ENCODE measurements around the gene NFATC1. TPM values are rescaled to one million over a fixed set of nuclear protein-coding genes. Genes with fewer than 3 reads are reported as not detected.

Gene NFATC1
- total RNA-seq, 1 donor from 2014 or later = 5.6 TPM

DNA sequence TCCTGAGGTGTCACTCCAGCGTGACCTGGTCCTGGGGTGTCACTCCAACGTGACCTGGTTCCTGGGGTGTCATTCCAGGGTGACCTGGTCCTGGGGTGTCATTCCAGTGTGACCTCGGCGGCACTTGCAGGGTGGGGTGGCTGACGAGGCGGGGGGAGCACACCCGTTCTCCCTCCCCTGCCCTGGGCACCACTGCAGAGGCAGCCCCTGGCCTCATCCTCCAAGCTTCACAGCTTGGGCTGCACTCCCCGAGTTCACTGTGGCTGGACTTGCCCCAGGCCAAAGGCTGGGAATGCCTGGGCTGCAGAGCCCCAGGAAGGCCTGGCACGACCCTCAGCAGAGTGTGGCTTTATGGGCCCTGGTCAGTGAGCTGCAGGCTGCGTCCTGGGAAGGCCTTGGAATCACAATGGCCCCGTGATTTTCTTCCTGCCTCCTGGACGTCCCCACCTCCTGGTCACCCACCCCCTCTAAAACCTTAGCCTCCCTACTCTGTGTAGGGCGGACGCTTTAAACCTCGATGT is 88.3 kb downstream of the NFATC1 start:
- no peak overlapping the region for H3K4me3 Mint-ChIP-seq (ENCODE audit: low read depth)
- H3K27me3 Mint-ChIP-seq = peaks cover 2% of the 10 kb centered on the region
- no peak for DNase-seq (ENCODE audit: low spot score, unreplicated experiment)
- H3K4me1 Mint-ChIP-seq (ENCODE audit: low read depth) = no peaks in the 10 kb centered on the region
- no peaks in the 10 kb centered on the region for H3K36me3 Mint-ChIP-seq (ENCODE audit: insufficient read depth)
- no peak overlapping the region for H3K27ac Mint-ChIP-seq
- TF ChIP-seq, protein P1, sequence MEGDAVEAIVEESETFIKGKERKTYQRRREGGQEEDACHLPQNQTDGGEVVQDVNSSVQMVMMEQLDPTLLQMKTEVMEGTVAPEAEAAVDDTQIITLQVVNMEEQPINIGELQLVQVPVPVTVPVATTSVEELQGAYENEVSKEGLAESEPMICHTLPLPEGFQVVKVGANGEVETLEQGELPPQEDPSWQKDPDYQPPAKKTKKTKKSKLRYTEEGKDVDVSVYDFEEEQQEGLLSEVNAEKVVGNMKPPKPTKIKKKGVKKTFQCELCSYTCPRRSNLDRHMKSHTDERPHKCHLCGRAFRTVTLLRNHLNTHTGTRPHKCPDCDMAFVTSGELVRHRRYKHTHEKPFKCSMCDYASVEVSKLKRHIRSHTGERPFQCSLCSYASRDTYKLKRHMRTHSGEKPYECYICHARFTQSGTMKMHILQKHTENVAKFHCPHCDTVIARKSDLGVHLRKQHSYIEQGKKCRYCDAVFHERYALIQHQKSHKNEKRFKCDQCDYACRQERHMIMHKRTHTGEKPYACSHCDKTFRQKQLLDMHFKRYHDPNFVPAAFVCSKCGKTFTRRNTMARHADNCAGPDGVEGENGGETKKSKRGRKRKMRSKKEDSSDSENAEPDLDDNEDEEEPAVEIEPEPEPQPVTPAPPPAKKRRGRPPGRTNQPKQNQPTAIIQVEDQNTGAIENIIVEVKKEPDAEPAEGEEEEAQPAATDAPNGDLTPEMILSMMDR (IDR thresholded peaks at IDR 0.05; ENCODE audit: unreplicated experiment) = no peak
- no peaks in the 10 kb centered on the region for H3K9me3 Mint-ChIP-seq (ENCODE audit: low read depth)

DNA sequence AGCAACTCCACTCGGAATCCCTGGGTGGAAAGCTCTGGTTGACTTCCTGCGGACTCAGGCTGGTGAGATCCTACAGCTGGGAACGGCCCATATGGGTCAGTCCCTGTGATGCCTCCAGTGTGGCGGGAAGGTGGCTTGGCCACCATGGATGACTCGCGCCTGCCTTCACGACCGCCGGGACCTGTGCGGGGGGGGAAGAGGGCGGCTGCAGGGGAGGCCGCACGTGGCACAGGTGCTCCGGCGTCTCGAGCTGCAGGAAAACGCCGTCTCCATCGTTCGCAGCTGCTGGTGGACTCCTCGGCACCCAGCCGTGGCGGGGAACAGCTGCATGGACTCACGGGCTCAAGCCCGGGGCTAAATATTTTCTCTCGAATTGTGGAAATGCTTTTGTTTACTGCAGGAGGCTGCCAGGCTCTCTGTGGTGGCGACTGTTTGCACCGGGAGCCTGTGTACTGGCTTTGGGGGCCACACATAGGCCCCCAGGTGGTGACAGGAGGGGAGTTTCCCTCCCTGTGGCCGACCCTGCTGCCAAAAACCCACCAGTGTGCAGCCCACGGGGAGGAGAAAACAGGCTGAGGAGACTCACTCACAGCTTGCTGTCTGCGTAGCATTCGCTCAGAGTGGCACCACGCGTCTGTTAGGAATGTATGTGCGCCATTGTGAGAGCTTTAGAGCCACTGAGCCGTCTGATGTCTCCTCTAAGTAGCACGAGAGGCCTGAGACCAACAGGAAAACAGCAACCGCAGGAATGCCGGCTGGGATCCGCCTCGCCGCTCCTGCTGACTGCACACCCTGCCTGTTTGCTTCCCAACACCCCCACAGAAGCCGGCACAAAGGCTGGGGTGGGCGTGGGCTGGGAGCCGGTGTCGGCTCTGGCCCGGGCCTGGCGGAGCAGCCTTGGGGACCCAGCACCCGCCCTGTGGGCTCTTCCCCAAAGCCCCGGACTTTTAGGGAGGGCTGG is 89.2 kb downstream of the NFATC1 start:
- Mint-ChIP-seq H3K4me3 (ENCODE audit: low read depth) (no peak overlapping the region), H3K36me3 (ENCODE audit: insufficient read depth) (no peaks in the 10 kb centered on the region), H3K4me1 (ENCODE audit: low read depth) (no peaks in the 10 kb centered on the region), H3K27me3 (peaks cover 2% of the 10 kb centered on the region), H3K9me3 (ENCODE audit: low read depth) (no peaks in the 10 kb centered on the region), H3K27ac (no peak overlapping the region)
- TF ChIP-seq, protein P1 (IDR thresholded peaks at IDR 0.05; ENCODE audit: unreplicated experiment) = no peak
- no peak for DNase-seq (ENCODE audit: low spot score, unreplicated experiment)

DNA sequence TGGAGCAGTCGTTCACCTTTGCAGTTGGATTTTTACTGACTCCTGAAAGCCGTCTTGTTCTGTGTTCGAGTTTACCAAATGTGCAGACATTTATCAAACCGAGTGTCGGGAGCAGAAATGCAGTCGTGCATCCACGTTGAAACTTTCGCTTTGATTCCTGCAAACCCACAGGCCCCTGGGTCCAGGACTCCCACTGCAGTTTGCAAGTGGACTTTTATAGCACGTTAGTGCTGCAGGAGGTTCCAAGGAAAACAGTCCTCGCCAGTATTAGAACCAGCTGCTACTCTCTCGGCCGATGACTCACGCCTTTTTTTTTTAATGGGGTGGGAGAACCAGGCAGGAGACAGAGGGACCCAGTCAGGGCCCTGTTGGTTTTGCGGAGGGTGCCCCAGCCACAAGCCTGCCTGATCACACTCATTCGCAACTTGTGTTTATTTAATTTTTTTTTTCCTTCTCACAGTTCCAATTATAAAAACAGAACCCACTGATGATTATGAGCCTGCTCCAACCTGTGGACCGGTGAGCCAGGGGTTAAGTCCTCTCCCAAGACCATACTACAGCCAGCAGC is 90.1 kb downstream of the NFATC1 start:
- H3K36me3 Mint-ChIP-seq (ENCODE audit: insufficient read depth) = no peaks in the 10 kb centered on the region
- H3K4me1 Mint-ChIP-seq (ENCODE audit: low read depth) = no peaks in the 10 kb centered on the region
- DNase-seq (ENCODE audit: low spot score, unreplicated experiment) = no peak
- H3K27me3 Mint-ChIP-seq = peaks cover 2% of the 10 kb centered on the region
- no peaks in the 10 kb centered on the region for H3K9me3 Mint-ChIP-seq (ENCODE audit: low read depth)
- no peak overlapping the region for H3K27ac Mint-ChIP-seq
- no peak overlapping the region for H3K4me3 Mint-ChIP-seq (ENCODE audit: low read depth)
- TF ChIP-seq, protein P1 (IDR thresholded peaks at IDR 0.05; ENCODE audit: unreplicated experiment) = no peak

DNA sequence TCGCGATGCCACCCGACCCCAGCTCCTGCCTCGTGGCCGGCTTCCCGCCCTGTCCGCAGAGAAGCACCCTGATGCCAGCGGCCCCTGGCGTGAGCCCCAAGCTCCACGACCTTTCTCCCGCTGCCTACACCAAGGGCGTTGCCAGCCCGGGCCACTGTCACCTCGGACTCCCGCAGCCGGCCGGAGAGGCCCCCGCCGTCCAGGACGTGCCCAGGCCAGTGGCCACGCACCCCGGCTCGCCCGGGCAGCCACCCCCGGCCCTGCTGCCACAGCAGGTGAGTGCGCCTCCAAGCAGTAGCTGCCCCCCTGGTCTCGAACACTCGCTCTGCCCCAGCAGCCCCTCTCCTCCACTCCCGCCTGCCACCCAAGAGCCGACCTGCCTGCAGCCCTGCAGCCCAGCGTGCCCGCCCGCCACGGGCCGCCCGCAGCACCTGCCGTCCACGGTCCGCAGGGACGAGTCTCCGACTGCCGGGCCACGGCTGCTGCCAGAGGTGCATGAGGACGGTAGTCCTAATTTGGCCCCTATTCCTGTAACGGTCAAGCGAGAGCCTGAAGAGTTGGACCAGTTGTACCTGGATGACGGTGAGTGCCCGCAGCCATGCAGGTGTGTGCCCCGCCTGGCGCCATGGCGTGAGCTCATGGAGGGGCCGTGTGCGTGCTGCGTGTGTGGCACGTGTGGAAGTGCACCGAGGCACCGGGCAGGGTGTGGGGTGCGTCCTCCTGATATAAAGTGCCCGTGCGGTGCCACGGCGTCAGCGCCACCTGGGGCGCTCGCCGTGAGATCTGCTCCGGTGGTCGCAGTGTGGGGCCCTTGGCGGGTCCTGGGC is 90.8 kb downstream of the NFATC1 start:
- H3K27ac Mint-ChIP-seq = no peak overlapping the region
- TF ChIP-seq, protein P1 (IDR thresholded peaks at IDR 0.05; ENCODE audit: unreplicated experiment) = no peak
- H3K9me3 Mint-ChIP-seq (ENCODE audit: low read depth) = no peaks in the 10 kb centered on the region
- H3K36me3 Mint-ChIP-seq (ENCODE audit: insufficient read depth) = no peaks in the 10 kb centered on the region
- H3K27me3 Mint-ChIP-seq = peaks cover 2% of the 10 kb centered on the region
- H3K4me3 Mint-ChIP-seq (ENCODE audit: low read depth) = no peak overlapping the region
- DNase-seq (ENCODE audit: low spot score, unreplicated experiment) = no peak
- no peaks in the 10 kb centered on the region for H3K4me1 Mint-ChIP-seq (ENCODE audit: low read depth)

All from progenitor cell of endocrine pancreas (in vitro differentiated cells).